Fibroblast of lung (primary cell): ENCODE measurements around the gene CDKN2B-AS1. TPM values are rescaled to one million over a fixed set of nuclear protein-coding genes. Genes with fewer than 3 reads are reported as not detected.

Experiments used
- DNase-seq, 2 donors: peaks; one replicate each; pipeline versions ENCODE4 v3.0.0 to v3.0.0-alpha.2; 2010; ENCODE audit warnings: low read depth in 2 of 2
- H2AFZ ChIP-seq: 2 replicates; pipeline ENCODE4 v1.5.1; 2012; ENCODE audit warnings: low read length, control low read depth, inconsistent platforms
- H3K27ac ChIP-seq: 2 replicates; pipeline ENCODE4 v1.5.1; 2011; ENCODE audit warnings: low read length, control low read depth; ENCODE audit not compliant: insufficient read depth
- H3K27me3 ChIP-seq: 2 replicates; pipeline ENCODE4 v1.5.1; 2011; ENCODE audit warnings: mild to moderate bottlenecking, low read length; ENCODE audit not compliant: control insufficient read depth, insufficient read depth
- H3K36me3 ChIP-seq: 2 replicates; pipeline ENCODE4 v1.5.1; 2011; ENCODE audit warnings: low read length; ENCODE audit not compliant: control insufficient read depth, insufficient read depth
- H3K4me1 ChIP-seq: 2 replicates; pipeline ENCODE4 v1.5.1; 2011; ENCODE audit warnings: low read length; ENCODE audit not compliant: control insufficient read depth, insufficient read depth; ENCODE audit errors: extremely low read depth
- H3K4me2 ChIP-seq: 2 replicates; pipeline ENCODE4 v1.5.1; 2011; ENCODE audit warnings: low read length, control low read depth; ENCODE audit not compliant: insufficient read depth; ENCODE audit errors: extremely low read depth
- H3K4me3 ChIP-seq, 4 experiments: fragments of 200-600 bp in 1 of 4; sonication (generic) in 1 of 4; replicated peaks in 1 of 4; 2 replicates each; pipeline ENCODE4 v1.5.1; 2011 to 2016; ENCODE audit warnings: low read length in 4 of 4, low read depth in 3 of 4, mild to moderate bottlenecking in 3 of 4, control low read depth in 2 of 4, inconsistent platforms in 1 of 4, mixed read lengths in 1 of 4; ENCODE audit not compliant: insufficient read depth in 1 of 4; ENCODE audit errors: control extremely low read depth in 1 of 4
- H3K79me2 ChIP-seq: 2 replicates; pipeline ENCODE4 v1.5.1; 2012; ENCODE audit warnings: mild to moderate bottlenecking, low read length, inconsistent platforms; ENCODE audit not compliant: control insufficient read depth, insufficient read depth
- H3K9ac ChIP-seq: 2 replicates; pipeline ENCODE4 v1.5.1; 2011; ENCODE audit warnings: mild to moderate bottlenecking, low read length, control low read depth; ENCODE audit not compliant: insufficient read depth
- H3K9me3 ChIP-seq: 2 replicates; pipeline ENCODE4 v1.5.1; 2012; ENCODE audit warnings: low read depth, low read length; ENCODE audit not compliant: control insufficient read depth, insufficient read depth
- H4K20me1 ChIP-seq: 2 replicates; pipeline ENCODE4 v1.5.1; 2011; ENCODE audit warnings: low read length; ENCODE audit not compliant: control insufficient read depth, insufficient read depth; ENCODE audit errors: extremely low read depth
- EZH2 ChIP-seq: IDR thresholded peaks from 2 replicates; pipeline ENCODE4 v1.5.1; 2012; ENCODE audit warnings: low read length, control low read depth, mild to moderate bottlenecking; ENCODE audit errors: missing control alignments
- polyA plus RNA-seq, 2 donors: library from polyadenylated mRNA; depleted of rRNA in 1 of 2; stranded (reverse) in 1 of 2; unstranded in 1 of 2; fragments of >200 nt; gene quantifications; 2 replicates each; pipeline ENCODE4 v1.2.1, GENCODE V29; 2011 to 2012; ENCODE audit warnings: missing spikeins in 1 of 2
- total RNA-seq: library from RNA; depleted of rRNA; stranded (reverse); fragments of >200 nt; gene quantifications from 2 replicates; pipeline ENCODE4 v1.2.1, GENCODE V29; 2014
- TF ChIP-seq, protein P1 (sequence below), 2 donors: IDR thresholded peaks in 1 of 2; conservative IDR thresholded peaks in 1 of 2; 1 replicate in 1 of 2; 2 replicates in 1 of 2; pipeline ENCODE4 v1.5.1; 2011 to 2012; ENCODE audit warnings: low read length in 2 of 2, control low read depth in 1 of 2, inconsistent platforms in 1 of 2, low read depth in 1 of 2, mild to moderate bottlenecking in 1 of 2

CDKN2B-AS1 gene
- total and polyA plus RNA-seq, 2 donors (not counting 1 experiment from before 2014, with no cell fraction given): 1.1 to 7.6 TPM

GRCh38 chr9:21968331-21969010 is 26.1 kb upstream of the CDKN2B-AS1 start:
- TF ChIP-seq, protein P1, sequence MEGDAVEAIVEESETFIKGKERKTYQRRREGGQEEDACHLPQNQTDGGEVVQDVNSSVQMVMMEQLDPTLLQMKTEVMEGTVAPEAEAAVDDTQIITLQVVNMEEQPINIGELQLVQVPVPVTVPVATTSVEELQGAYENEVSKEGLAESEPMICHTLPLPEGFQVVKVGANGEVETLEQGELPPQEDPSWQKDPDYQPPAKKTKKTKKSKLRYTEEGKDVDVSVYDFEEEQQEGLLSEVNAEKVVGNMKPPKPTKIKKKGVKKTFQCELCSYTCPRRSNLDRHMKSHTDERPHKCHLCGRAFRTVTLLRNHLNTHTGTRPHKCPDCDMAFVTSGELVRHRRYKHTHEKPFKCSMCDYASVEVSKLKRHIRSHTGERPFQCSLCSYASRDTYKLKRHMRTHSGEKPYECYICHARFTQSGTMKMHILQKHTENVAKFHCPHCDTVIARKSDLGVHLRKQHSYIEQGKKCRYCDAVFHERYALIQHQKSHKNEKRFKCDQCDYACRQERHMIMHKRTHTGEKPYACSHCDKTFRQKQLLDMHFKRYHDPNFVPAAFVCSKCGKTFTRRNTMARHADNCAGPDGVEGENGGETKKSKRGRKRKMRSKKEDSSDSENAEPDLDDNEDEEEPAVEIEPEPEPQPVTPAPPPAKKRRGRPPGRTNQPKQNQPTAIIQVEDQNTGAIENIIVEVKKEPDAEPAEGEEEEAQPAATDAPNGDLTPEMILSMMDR (conservative IDR thresholded peaks at IDR 0.05 in 1 of 2, IDR thresholded peaks at IDR 0.05 in 1 of 2; ENCODE audit: low read depth in 1 of 2, low read length in 2 of 2): no peak
- peak; percentile 82 for TF ChIP-seq EZH2
- DNase-seq: no peak
- H4K20me1 ChIP-seq: no peaks in the 10 kb centered on the region

GRCh38 chr9:21969011-21969940 is 25.3 kb upstream of the CDKN2B-AS1 start:
- no peak overlapping the region for H3K4me2 ChIP-seq
- no peak for DNase-seq
- no peaks in the 10 kb centered on the region for H3K9me3 ChIP-seq
- H3K9ac ChIP-seq: no peak overlapping the region
- no peaks in the 10 kb centered on the region for H3K79me2 ChIP-seq
- TF ChIP-seq, protein P1 (conservative IDR thresholded peaks at IDR 0.05 in 1 of 2, IDR thresholded peaks at IDR 0.05 in 1 of 2; ENCODE audit: low read depth in 1 of 2, low read length in 2 of 2): no peak
- peak; percentile 77 for TF ChIP-seq EZH2
- H3K27ac ChIP-seq: no peak overlapping the region
- H2AFZ ChIP-seq: no peak overlapping the region
- no peaks in the 10 kb centered on the region for H4K20me1 ChIP-seq
- H3K36me3 ChIP-seq: no peaks in the 10 kb centered on the region
- H3K27me3 ChIP-seq: peaks cover 61% of the 10 kb centered on the region
- no peak overlapping the region for H3K4me3 ChIP-seq
- H3K4me1 ChIP-seq: no peaks in the 10 kb centered on the region

More at GRCh38 chr9:21968331-21969010, 26.1 kb upstream of the CDKN2B-AS1 start:
- Histone ChIP-seq H3K27ac (no peak overlapping the region), H3K9ac (no peak overlapping the region), H3K4me3 (no peak overlapping the region), H2AFZ (no peak overlapping the region), H3K4me1 (no peaks in the 10 kb centered on the region), H3K79me2 (no peaks in the 10 kb centered on the region), H3K4me2 (peak overlapping the region; percentile 56), H3K27me3 (peaks cover 53% of the 10 kb centered on the region), H3K9me3 (no peaks in the 10 kb centered on the region), H3K36me3 (no peaks in the 10 kb centered on the region)
